Raji (cell line): ENCODE measurements around the gene TMPRSS4.

Experiments used
- POLR2A ChIP-seq: IDR thresholded peaks from 2 replicates; pipeline ENCODE4 v1.6.1; 2011; ENCODE audit warnings: low read depth, low read length, control low read depth; ENCODE audit not compliant: insufficient read depth

The TMPRSS4 gene, protein sequence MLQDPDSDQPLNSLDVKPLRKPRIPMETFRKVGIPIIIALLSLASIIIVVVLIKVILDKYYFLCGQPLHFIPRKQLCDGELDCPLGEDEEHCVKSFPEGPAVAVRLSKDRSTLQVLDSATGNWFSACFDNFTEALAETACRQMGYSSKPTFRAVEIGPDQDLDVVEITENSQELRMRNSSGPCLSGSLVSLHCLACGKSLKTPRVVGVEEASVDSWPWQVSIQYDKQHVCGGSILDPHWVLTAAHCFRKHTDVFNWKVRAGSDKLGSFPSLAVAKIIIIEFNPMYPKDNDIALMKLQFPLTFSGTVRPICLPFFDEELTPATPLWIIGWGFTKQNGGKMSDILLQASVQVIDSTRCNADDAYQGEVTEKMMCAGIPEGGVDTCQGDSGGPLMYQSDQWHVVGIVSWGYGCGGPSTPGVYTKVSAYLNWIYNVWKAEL

DNA sequence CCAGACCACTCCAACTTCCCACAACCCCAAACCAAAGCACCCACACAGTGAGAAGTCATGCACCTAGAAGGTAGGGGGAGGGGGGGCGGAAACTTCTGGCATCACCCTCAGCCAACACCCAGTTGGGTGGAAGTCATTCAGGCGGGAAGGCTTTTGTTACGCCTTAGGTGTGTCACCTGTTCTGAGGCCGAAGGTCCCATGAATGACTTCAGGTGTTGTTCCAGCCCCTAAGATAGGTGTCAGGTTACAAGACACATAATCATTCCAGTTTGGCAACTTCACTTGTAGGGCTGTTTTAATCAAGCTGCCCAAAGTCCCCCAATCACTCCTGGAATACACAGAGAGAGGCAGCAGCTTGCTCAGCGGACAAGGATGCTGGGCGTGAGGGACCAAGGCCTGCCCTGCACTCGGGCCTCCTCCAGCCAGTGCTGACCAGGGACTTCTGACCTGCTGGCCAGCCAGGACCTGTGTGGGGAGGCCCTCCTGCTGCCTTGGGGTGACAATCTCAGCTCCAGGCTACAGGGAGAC is at the start of gene TMPRSS4:
Gene TMPRSS4 (plus strand): TSS at position 325 of the 528 bp plus-strand sequence. CDS start 225 bp downstream, outside the sequence.
- TF ChIP-seq POLR2A, result no peak

DNA sequence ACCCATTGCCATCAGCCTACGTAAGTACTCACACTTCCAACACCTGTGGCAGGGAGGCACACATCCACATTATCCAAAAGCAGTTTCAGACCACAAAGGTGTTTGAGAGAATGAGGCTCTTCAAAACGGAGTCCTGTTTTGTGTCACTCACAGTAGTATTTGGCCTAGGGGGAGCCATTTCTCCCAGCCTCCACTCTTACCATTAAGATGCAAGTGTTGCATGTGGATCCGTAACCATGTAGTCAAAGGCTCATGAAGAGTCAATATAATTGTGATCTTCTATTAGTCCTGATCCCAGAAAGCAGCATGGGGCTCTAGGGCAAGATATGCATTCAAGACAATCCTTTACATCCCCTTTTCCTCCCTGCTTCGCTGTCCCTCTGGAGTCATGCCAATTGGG is 49.2 kb upstream of the TMPRSS4 start:
- TF ChIP-seq POLR2A, result no peak

- TF ChIP-seq POLR2A, result no peak
These were observed 48.3 kb upstream of the TMPRSS4 start for GRCh38 chr11:118028626-118029025.

DNA sequence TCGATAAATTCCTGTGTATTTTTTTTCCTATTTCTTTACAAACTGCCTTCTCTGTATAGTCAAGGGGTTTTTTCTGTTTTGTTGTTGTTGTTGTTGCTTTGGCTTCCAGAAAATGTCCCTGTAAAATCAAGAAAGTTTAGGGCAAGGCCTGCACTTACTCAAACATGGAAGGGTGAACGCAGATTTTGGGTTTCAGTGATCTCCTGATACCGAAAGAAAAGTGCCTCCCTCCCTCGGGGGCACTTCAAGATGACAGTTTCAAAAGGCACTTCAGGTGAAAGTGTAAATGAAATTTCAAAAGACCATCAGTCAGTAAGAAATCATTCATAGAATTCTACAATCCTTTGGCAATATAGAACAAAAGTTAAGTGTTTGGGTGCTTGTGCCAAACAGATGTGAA is 43.4 kb upstream of the TMPRSS4 start:
- no peak for TF ChIP-seq POLR2A

GRCh38 chr11:118042141-118042540 is 34.7 kb upstream of the TMPRSS4 start:
- TF ChIP-seq POLR2A, result no peak

DNA sequence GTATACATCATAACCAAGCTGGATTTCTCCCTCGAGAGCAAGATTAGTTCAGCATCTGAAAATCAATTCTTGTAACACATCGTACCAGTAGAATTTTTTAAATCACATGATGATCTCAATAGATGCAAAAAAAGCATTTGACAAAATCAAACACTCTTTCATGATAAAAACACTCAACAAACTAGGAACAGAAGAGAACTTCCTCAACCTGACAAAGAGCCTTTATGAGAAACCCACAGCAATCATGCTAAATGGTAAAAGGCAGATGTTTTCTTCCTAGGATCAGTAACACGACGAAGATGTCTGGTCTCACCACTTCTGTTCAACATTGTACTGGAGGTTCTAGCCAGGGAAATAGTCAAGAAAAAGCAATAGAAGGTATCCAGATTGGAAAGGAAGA is 34.1 kb upstream of the TMPRSS4 start:
- no peak for TF ChIP-seq POLR2A

- TF ChIP-seq POLR2A, result no peak
These were observed 31.7 kb upstream of the TMPRSS4 start for GRCh38 chr11:118045191-118045590.

DNA sequence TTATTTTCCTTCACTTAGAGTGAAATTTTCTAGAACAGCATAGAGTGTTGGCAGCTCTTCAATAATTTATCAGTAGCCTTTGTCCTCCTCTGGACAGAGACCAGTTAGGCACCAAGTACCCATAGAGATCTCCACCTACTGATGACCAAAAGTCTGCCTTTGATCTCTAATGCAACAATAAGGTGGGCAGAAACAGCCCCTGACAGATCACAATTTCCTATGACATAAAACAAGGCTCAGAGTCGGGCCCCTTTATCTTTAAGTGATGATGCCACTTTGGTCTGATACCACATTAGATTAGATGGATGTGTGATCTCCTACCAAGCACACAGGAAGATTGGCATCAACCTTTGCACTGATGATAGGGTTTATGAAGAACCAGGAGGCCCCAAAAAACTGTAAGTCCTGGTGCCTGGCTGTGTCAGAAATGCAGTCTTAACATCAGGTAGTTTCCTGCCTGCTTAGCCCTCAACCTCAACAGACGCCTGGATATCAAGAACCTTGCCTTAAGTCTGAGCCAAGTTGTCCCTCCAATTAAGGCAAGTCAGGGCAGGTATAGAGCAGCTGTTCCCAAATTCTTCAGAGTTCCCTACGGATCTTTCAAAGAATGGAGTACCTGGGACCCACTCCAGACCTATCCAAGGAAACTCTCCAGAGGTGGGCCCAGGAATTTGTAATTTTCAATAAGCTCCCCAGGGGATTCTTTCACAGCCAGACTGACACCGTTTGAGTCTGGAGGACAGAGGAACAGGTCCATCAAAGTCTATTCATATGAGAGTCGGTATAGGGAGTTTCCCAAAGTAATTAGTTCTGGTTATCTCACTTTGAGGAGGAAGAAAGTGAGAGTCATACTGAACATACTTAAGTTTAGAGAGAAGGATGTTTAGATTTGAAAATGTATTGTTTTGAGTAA is 30.6 kb upstream of the TMPRSS4 start:
- TF ChIP-seq POLR2A, result no peak

DNA sequence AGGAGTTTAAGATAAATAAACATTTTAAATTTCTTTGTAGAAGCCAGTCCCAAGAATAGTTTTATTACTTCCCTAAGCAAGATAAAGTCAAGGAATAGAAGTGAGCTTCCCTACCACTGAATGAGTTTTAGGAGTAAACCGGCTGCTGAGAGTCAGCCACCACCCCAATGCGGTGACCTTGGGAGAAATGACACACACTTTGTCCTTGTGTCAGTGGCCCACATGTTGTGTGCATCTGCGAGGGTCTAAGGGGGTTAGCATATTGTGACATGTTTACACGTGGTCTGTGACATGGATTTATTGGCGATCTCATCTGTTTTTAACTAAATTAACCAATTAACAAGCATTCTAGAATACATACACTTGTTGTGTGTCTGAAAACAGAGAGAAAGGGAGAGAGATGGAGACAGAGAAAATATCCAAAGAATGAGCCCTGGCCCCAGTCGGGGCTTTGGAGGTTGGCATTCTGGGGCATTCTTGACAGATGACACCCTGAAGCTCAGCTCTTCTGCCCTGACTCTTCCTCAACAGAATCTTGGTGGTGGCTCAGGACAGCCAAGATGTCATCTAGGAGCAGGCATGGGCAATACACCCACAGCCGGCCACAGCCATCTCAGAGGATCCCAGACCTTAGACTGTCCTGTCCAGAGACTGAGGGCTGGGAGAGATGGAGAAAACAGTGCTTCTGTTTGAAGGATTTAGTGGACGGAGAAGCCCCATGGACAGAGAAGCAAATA is 29.7 kb upstream of the TMPRSS4 start:
- TF ChIP-seq POLR2A, result no peak

GRCh38 chr11:118047749-118048148 is 29.1 kb upstream of the TMPRSS4 start:
- no peak for TF ChIP-seq POLR2A

DNA sequence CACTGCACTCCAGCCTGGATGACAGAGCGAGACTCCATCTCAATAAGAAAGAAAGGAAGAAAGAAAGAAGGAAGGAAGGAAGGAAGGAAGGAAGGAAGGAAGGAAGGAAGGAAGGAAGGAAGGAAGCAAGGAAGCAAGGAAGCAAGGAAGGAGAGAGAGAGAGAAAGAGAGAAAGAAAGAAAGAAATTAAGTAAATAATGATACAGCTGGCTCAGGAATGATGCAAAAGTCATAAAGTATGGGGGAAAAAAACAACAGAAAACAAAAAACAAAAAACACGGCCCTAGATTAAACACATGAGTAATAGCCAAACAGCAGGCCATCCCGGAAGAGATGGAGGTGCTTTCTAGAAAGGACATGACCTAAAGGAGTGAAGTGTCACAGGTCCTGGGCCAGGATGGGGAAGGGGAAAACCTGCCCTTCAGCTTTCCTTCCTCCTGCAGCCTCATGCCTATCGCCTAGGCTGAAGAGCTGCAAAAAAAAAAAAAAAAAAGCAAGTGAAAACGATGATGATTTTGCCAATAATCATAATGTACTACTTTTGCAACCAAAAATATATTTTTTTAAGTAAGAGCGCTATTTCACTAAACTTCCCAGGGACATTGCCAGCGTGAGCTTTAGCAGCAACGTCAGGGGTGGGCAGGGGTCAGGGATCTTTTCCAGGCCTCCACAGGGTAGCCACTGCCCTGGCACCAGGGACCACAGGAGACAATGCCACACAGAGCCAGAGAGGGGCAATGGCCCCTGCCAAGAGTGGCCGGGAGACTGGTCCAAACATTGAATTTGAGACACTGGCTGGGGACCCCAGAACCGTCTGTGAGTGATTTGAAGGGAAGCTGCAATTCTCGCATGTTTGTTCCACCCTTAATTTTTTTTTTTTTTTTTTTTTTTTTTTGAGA is 28.2 kb upstream of the TMPRSS4 start:
- no peak for TF ChIP-seq POLR2A

DNA sequence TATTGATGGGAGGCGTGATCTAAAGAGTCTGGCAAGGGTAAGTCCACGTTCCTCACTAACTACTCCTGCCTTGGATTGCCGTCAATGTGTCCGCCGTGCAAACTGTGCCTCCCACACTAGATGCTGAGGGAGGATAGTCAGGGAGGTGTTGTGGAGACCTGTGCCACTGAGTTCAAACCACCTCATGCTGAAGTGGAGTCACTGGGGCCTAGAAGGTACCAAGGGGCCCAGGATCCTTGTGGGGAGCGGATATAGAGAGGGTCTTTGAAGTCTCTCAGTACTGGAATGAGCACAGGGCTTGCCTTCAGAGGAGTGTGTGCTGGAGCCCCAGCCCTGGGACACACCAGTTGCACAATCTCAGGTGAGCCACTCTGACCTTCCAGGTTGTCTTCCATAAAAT is 27.1 kb upstream of the TMPRSS4 start:
- TF ChIP-seq POLR2A, result no peak

DNA sequence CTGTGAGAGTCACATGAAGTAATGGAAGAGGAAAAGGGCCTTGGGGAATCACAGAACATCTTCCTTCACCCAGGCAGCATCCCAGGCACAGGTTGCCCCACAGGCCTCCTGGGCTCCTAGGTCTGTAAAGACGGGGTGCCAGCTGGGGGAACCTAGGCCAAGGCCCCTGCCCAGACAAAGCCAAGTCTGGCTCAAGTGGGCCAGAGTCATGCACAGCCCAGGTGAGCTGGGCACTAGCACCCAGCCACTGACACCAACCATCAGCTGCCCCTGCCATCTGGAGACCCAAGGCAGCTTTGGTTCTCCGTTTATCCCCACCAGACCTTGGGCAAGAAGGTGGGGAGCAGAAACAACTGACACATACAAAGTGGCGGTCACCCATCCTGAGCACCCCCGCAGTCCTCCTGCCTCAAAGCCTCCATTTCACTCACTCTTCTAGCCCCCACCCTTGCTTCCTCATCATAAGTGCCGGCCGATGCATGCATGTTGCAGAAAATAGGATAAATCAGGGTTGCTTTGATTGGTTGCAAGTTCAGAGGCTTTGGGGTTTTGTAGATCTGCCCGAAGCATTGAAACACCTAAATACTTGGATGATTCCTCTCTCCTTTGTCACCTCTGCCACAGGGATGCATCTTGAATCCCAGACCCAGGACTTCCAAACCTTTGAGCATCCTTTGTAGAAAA is 26.5 kb upstream of the TMPRSS4 start:
- TF ChIP-seq POLR2A, result no peak
